Central memory CD8-positive, alpha-beta T cell (primary cell): ENCODE measurements around the gene DSEL.
A peak's percentile ranks its signal among the peaks of the same experiment; 100 is the strongest.

Source experiments
- ATAC-seq: fragments of 150-1000 bp; cut with Tn5 transposase; replicated peaks from 2 replicates; pipeline ENCODE4 v1.10.0; 2022; ENCODE audit warnings: mild to moderate bottlenecking, moderate FRiP score, moderate number of reproducible peaks; ENCODE audit not compliant: poor library complexity, severe bottlenecking; ENCODE audit errors: extremely low read depth
- DNase-seq, 2 donors: peaks; one replicate each; pipeline ENCODE4 v3.0.0; 2021; ENCODE audit warnings: low spot score in 2 of 2
- H3K27ac Mint-ChIP-seq: one replicate; pipeline ENCODE4 v1.8.0; 2022; ENCODE audit warnings: low read depth, mild to moderate bottlenecking, moderate library complexity, mixed read lengths
- H3K27me3 Mint-ChIP-seq: one replicate; pipeline ENCODE4 v1.8.0; 2022; ENCODE audit warnings: mixed read lengths
- H3K36me3 Mint-ChIP-seq: one replicate; pipeline ENCODE4 v1.8.0; 2022; ENCODE audit warnings: mild to moderate bottlenecking, moderate library complexity, mixed read lengths; ENCODE audit not compliant: insufficient read depth
- H3K4me1 Mint-ChIP-seq: one replicate; pipeline ENCODE4 v1.8.0; 2022; ENCODE audit warnings: mixed read lengths
- H3K4me3 Mint-ChIP-seq: one replicate; pipeline ENCODE4 v1.8.0; 2022; ENCODE audit warnings: mild to moderate bottlenecking, moderate library complexity, mixed read lengths
- H3K9me3 Mint-ChIP-seq: one replicate; pipeline ENCODE4 v1.8.0; 2022; ENCODE audit warnings: mixed read lengths

Gene DSEL

DNA sequence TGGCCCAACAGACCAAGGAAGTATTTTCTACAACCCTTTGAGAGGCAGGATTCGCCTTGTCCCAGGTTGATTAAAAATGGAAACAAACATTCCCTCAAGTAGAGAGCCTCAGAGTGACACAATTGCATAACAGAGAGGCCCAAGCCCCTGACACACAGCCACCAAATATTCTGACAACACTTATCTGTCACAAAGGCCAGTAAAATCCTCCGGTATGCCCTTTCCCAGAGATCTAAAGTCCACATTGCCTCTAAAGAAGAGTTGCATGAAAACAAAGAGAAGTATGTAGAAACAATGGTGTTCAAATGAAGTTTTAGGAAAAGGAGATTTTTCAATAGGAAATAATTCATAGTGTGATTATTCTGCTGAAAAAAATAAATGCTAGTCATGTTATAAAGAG is 32.1 kb downstream of the DSEL start:
- H3K4me1 Mint-ChIP-seq = no peaks in the 10 kb centered on the region
- ATAC-seq = no peak
- no peak overlapping the region for H3K27ac Mint-ChIP-seq
- DNase-seq = no peak
- no peaks in the 10 kb centered on the region for H3K36me3 Mint-ChIP-seq
- no peak overlapping the region for H3K4me3 Mint-ChIP-seq
- no peaks in the 10 kb centered on the region for H3K27me3 Mint-ChIP-seq
- no peaks in the 10 kb centered on the region for H3K9me3 Mint-ChIP-seq

DNA sequence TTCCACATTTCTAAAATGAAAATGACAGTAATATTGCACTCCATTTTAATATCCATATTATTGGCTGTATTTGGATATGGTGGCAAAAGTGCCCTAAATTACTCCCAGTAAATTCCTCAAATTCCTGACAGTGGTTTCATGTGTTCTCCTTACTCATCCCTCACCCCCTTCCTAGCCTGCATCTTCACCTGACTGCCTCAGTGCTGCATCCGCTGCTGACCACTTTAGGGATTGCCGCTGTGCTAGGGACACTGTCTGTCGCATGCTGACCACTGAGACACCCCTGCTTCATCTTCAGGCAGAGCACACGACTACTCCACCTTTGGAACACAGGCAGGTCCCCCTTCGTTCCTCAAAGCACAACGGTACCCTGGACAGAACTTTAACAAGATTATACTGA is 32.6 kb downstream of the DSEL start:
- Mint-ChIP-seq H3K27ac (no peak overlapping the region), H3K36me3 (no peaks in the 10 kb centered on the region), H3K9me3 (no peaks in the 10 kb centered on the region), H3K27me3 (no peaks in the 10 kb centered on the region), H3K4me1 (no peaks in the 10 kb centered on the region), H3K4me3 (no peak overlapping the region)
- ATAC-seq (no peak), DNase-seq (no peak)

DNA sequence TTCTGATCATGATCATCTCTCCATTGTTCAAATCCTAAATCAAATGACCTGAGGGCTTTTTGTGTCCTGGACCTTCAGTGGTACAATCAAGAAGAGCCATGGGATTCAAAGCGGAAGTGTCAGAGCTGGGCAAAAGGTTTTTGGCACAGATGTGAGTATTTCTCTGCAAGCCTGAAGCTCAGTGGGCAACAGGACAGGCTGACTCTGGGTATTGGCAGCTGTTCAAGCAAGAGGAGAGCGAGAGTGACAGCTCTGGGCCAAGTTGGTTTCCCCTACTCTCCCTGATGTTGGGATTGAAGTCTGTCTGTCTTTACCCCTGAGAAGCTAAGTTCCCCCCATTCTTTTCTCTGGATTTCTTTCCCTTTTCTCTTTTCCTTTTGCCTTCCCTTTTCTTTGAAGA is 33.3 kb downstream of the DSEL start:
- no peak for DNase-seq
- ATAC-seq = no peak
- Mint-ChIP-seq H3K27me3 (no peaks in the 10 kb centered on the region), H3K4me3 (no peak overlapping the region), H3K27ac (no peak overlapping the region), H3K9me3 (no peaks in the 10 kb centered on the region), H3K4me1 (no peaks in the 10 kb centered on the region), H3K36me3 (no peaks in the 10 kb centered on the region)

DNA sequence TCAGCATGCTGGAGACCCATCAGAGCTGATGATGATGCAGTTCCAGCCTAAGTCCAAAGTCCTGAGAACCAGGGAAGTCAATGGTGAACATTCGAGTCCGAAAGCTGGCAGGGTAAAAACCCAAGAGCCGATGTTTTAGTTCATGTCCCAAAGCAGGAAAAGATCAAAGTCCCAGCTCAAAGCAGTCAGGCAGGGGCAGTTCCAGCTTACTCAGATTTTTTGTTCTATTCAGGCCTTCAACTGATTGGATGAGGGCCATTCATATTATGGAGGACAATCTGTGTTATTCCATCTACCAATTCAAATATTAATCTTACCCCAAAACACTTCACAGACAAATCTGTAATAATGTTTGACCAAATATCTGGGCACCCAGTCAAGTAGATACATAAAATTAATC is 38.3 kb downstream of the DSEL start:
- H3K9me3 Mint-ChIP-seq = no peaks in the 10 kb centered on the region
- no peak for DNase-seq

DNA sequence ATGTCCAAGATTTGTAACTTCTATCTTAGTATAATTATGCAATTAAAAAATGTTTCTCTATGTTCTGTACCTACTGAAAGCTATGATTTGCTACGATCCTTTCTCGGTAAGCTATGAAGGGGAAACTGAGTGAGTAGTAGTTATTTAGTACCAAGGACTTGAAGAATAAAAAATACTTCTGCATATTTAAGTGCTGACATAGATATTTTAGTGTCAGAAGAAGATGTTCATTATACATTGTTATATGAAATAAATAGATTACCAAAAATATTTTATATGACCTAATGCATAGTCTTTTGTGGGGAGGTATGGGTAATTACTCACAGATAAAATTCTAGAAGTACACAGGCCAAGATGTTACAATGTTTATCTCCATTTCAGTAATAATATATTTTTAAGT is 39.0 kb downstream of the DSEL start:
- Mint-ChIP-seq H3K27me3 (no peaks in the 10 kb centered on the region), H3K9me3 (no peaks in the 10 kb centered on the region), H3K36me3 (no peaks in the 10 kb centered on the region), H3K4me1 (no peaks in the 10 kb centered on the region), H3K4me3 (no peak overlapping the region), H3K27ac (no peak overlapping the region)
- no peak for DNase-seq
- ATAC-seq = no peak

More for the DNA sequence above, 38.3 kb downstream of the DSEL start:
- Mint-ChIP-seq H3K27me3 (no peaks in the 10 kb centered on the region), H3K27ac (no peak overlapping the region), H3K4me1 (no peaks in the 10 kb centered on the region), H3K4me3 (no peak overlapping the region), H3K36me3 (no peaks in the 10 kb centered on the region)
- no peak for ATAC-seq

DNA sequence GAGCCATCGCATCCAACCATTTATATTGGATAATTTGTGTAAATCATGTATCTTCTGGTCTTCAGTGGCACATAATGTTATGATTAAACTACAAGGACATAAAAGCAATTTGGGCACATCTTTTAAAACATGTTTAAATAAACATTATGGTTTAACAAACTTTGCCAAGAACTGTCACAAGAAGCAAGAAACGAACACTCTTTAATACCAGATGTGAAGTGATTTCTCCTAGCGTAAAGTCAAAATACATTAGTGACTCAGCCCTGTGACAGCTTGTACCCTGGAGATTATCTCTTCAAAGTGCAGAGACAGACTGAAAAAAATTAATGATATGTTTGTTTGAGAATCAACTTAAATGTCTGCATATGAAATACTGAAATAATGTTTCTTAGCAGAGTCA is 39.9 kb downstream of the DSEL start:
- Mint-ChIP-seq H3K4me3 (no peak overlapping the region), H3K4me1 (no peaks in the 10 kb centered on the region), H3K9me3 (no peaks in the 10 kb centered on the region), H3K27me3 (no peaks in the 10 kb centered on the region), H3K27ac (no peak overlapping the region), H3K36me3 (no peaks in the 10 kb centered on the region)
- DNase-seq (no peak), ATAC-seq (no peak)

DNA sequence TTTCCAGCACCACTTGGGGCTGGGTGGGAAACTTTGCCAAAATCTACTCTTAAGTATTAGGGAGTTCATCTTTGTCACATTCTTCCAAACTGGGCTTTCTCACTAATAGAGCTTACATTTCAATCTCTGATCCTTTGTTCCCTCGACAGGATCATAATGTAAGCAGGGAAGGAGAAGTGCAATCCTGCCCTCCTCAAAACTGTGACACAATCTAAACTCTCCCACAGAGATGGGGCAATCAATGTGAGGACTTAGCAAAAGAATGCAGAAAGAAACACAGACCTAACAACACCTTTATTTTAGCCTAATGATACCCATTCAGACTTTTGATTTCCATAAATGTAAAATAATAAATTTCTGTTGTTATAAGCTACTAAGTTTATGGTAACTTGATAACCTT is 40.8 kb downstream of the DSEL start:
- ATAC-seq (no peak), DNase-seq (no peak)
- H3K9me3 Mint-ChIP-seq = no peaks in the 10 kb centered on the region
- no peak overlapping the region for H3K27ac Mint-ChIP-seq
- H3K4me3 Mint-ChIP-seq = no peak overlapping the region
- no peaks in the 10 kb centered on the region for H3K27me3 Mint-ChIP-seq
- H3K4me1 Mint-ChIP-seq = no peaks in the 10 kb centered on the region
- no peaks in the 10 kb centered on the region for H3K36me3 Mint-ChIP-seq

DNA sequence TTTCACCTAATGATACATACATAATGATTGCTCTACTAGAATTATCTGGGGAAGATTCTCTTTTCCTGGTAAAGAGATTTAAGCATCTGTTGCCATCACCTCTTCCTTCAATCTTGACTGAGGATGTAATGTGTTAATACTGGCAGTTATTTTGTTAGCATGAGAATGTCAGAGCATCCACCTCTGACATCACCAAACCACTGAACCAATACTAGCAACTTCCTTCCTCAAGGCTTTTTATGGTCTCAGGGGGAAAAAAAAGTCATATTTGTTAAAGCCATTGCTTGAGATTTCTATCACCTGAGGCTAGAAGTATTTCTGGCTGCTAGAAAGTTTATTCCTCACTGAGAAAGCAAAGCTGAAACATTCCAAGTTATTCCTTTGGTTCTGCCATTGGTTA is 48.5 kb downstream of the DSEL start:
- Mint-ChIP-seq H3K4me3 (no peak overlapping the region), H3K36me3 (no peaks in the 10 kb centered on the region), H3K27ac (no peak overlapping the region), H3K4me1 (peaks cover 9% of the 10 kb centered on the region), H3K9me3 (peaks cover 6% of the 10 kb centered on the region), H3K27me3 (no peaks in the 10 kb centered on the region)
- peak; percentile 36 for ATAC-seq
- DNase-seq = no peak

DNA sequence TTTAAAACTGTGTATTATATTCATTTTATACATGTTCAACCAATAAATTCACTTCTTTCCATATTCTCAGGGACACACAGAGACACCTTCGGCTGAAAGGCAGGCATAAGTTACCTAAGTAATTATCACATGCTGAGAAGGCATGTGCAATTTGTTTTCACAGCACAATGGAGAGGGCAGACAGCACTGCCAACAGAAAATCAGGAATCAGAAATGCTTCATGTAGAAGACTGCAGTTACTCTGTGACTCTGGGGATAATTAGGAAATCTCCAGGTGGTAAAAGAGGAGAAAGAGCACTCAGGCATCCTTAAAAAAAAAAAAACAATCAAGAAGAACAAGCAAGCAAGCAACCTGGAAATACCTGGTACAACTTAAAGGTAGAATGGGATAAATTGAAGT is 49.3 kb downstream of the DSEL start:
- Mint-ChIP-seq H3K27me3 (no peaks in the 10 kb centered on the region), H3K36me3 (no peaks in the 10 kb centered on the region), H3K27ac (no peak overlapping the region), H3K4me3 (no peak overlapping the region), H3K4me1 (peaks cover 9% of the 10 kb centered on the region), H3K9me3 (peaks cover 6% of the 10 kb centered on the region)
- DNase-seq = no peak
- no peak for ATAC-seq

DNA sequence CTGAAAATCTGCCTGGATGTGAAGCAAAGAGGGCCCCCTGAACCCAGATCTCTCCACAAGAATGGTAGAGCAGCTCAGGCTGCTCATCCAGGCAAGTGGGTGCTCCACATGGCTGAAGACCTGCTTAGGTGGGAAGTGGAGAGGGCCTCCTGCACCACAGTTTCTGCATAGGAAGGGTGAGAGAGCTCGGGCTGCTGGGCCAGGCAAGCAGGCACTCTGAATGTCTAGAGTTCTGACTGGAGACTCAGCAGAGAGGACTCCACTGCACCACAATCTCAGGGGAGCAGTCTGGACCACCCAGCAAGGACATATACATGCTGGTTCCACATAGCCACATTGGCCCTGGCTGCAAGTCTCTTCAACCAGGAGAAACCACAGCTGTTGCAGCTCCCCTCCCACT is 52.0 kb downstream of the DSEL start:
- ATAC-seq (no peak), DNase-seq (no peak)
- Mint-ChIP-seq H3K27me3 (no peaks in the 10 kb centered on the region), H3K4me1 (peaks cover 9% of the 10 kb centered on the region), H3K36me3 (no peaks in the 10 kb centered on the region), H3K27ac (no peak overlapping the region), H3K9me3 (peaks cover 6% of the 10 kb centered on the region), H3K4me3 (no peak overlapping the region)

DNA sequence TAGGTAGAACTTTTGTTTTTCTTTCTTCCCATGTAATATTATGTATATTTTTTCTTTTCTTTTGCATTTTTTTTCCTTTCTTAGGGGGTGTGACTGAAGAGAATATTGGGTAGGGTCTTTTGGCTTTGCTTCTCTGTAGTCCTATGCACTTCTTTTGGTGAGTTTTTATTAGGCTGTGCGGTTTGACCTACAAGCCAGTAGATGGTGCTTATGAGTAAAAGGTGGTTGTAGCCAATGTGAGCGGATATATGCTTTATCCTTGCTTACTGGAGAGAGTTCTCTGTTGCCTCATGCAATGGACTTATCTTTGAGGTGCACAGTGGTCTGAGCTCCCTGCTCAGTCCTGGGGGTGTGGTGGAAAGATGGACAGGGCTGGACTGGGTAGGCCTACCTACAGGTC is 52.7 kb downstream of the DSEL start:
- no peaks in the 10 kb centered on the region for H3K27me3 Mint-ChIP-seq
- H3K36me3 Mint-ChIP-seq = no peaks in the 10 kb centered on the region
- ATAC-seq = no peak
- DNase-seq = no peak
- peaks cover 6% of the 10 kb centered on the region for H3K9me3 Mint-ChIP-seq
- H3K27ac Mint-ChIP-seq = no peak overlapping the region
- H3K4me3 Mint-ChIP-seq = no peak overlapping the region
- peaks cover 9% of the 10 kb centered on the region for H3K4me1 Mint-ChIP-seq

DNA sequence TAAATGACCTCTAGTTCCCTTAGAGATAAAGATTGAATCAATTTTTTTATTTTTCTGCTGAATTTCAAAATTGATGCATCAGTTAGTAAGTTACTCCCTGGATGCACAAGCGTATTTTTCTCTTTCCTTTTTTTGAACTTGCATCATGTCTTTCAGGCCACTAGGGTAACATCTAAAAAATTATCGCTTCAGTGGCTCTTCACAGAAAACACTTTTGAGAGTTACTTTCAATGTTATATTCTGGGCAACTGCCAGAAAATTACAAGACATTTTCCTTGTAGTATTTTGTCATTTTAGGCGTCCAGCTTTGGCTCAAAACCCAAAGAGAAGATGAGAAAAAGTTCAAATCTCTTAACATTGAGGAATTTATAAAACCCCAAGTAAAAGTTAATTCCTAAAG is 59.8 kb downstream of the DSEL start:
- peaks cover 14% of the 10 kb centered on the region for H3K9me3 Mint-ChIP-seq
- DNase-seq = no peak
- ATAC-seq = no peak
- no peaks in the 10 kb centered on the region for H3K36me3 Mint-ChIP-seq
- no peak overlapping the region for H3K4me3 Mint-ChIP-seq
- H3K4me1 Mint-ChIP-seq = peaks cover 19% of the 10 kb centered on the region
- H3K27ac Mint-ChIP-seq = no peak overlapping the region
- no peaks in the 10 kb centered on the region for H3K27me3 Mint-ChIP-seq
